NCI-H2081 treated with DMSO at 0.1 percent for 48 hours (cell line): ENCODE results near the gene LACTBL1.
"Not testable (repeated sequence)": the region's sequence is repeated elsewhere in the genome, so short reads cannot be mapped to it uniquely, and the experiment has no call there.

Experiments
- DNase-seq: peaks from one replicate; lab custom pipeline; 2025; lab: John Stamatoyannopoulos, UW

Gene LACTBL1

GRCh38 chr1:22972760-22973159 lies at the start of gene LACTBL1:
Gene LACTBL1 (minus strand): TSS chr1:22972866. CDS start chr1:22972316, 550 bp downstream.
- no peak for DNase-seq

- no peak for DNase-seq
Observed at GRCh38 chr1:23021834-23022233, 49.2 kb upstream of the LACTBL1 start.

GRCh38 chr1:23020706-23021405 lies 48.2 kb upstream of the LACTBL1 start:
- DNase-seq = no peak

- DNase-seq = no peak
Observed at GRCh38 chr1:23019863-23020625, 47.4 kb upstream of the LACTBL1 start.

- DNase-seq = peak; percentile 96
Observed at GRCh38 chr1:23019094-23019862, 46.6 kb upstream of the LACTBL1 start, which contains the start of gene KDM1A. Gene KDM1A (plus strand): TSS chr1:23019468. CDS start chr1:23019597, 129 bp downstream.

GRCh38 chr1:23018661-23019093 lies 46.0 kb upstream of the LACTBL1 start:
- DNase-seq = no peak

- DNase-seq = peak; percentile 43
Observed at GRCh38 chr1:23013657-23014056, 41.0 kb upstream of the LACTBL1 start.

GRCh38 chr1:23010025-23010424 lies 37.4 kb upstream of the LACTBL1 start:
- DNase-seq = not testable (repeated sequence)

GRCh38 chr1:23008901-23009300 lies 36.2 kb upstream of the LACTBL1 start:
- no peak for DNase-seq

- no peak for DNase-seq
Observed at GRCh38 chr1:23007106-23007505, 34.4 kb upstream of the LACTBL1 start.

GRCh38 chr1:23004769-23005168 lies 32.1 kb upstream of the LACTBL1 start:
- not testable (repeated sequence) for DNase-seq

GRCh38 chr1:23004112-23004511 lies 31.4 kb upstream of the LACTBL1 start:
- no peak for DNase-seq

- not testable (repeated sequence) for DNase-seq
Observed at GRCh38 chr1:23002218-23002617, 29.6 kb upstream of the LACTBL1 start.

GRCh38 chr1:23000133-23000532 lies 27.5 kb upstream of the LACTBL1 start:
- not testable (repeated sequence) for DNase-seq

GRCh38 chr1:22997528-22997927 lies 24.9 kb upstream of the LACTBL1 start:
- not testable (repeated sequence) for DNase-seq

GRCh38 chr1:22995774-22996173 lies 23.1 kb upstream of the LACTBL1 start:
- DNase-seq = no peak

GRCh38 chr1:22993220-22993795 lies 20.6 kb upstream of the LACTBL1 start:
- not testable (repeated sequence) for DNase-seq

- not testable (repeated sequence) for DNase-seq
Observed at GRCh38 chr1:22992384-22992783, 19.7 kb upstream of the LACTBL1 start.

- DNase-seq = no peak
Observed at GRCh38 chr1:22983944-22984343, 11.3 kb upstream of the LACTBL1 start.

GRCh38 chr1:22980471-22980790 lies 7.8 kb upstream of the LACTBL1 start:
- not testable (repeated sequence) for DNase-seq

- DNase-seq = no peak
Observed at GRCh38 chr1:22978299-22978698, 5.6 kb upstream of the LACTBL1 start.
